Putamen (tissue), 1 donor: Measurements from ENCODE around the gene ZNRF4.
"Not testable (repeated sequence)": the region's sequence is repeated elsewhere in the genome, so short reads cannot be mapped to it uniquely, and the experiment has no call there.

Experiments
- DNase-seq: peaks from one replicate; pipeline ENCODE4 v3.0.0-alpha.2; 2016; ENCODE audit warnings: low spot score

Gene ZNRF4, protein sequence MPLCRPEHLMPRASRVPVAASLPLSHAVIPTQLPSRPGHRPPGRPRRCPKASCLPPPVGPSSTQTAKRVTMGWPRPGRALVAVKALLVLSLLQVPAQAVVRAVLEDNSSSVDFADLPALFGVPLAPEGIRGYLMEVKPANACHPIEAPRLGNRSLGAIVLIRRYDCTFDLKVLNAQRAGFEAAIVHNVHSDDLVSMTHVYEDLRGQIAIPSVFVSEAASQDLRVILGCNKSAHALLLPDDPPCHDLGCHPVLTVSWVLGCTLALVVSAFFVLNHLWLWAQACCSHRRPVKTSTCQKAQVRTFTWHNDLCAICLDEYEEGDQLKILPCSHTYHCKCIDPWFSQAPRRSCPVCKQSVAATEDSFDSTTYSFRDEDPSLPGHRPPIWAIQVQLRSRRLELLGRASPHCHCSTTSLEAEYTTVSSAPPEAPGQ

GRCh38 chr19:5455367-5456129, at the start of gene ZNRF4:
TSS of gene ZNRF4 (plus strand) at chr19:5455417. CDS start at chr19:5455492, 75 bp downstream.
- DNase-seq: no peak

DNA sequence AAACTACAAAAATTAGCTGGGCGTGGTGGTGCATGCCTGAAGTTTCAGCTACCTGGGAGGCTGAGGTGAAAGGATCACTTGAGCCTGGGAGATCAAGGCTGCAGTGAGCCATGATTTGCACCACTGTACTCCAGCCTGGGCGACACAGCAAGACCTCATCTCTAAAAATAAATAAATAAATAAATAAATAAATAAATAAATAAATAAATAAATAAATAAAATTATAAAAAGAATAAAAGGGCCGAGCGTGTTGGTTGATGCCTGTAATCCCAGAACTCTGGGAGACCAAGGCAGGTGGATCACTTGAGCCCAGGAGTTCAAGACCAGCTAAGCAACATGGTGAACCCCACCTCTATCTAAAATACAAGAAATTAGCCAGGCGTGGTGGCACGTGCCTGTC, 49.0 kb upstream of the ZNRF4 start:
- DNase-seq: not testable (repeated sequence)

DNA sequence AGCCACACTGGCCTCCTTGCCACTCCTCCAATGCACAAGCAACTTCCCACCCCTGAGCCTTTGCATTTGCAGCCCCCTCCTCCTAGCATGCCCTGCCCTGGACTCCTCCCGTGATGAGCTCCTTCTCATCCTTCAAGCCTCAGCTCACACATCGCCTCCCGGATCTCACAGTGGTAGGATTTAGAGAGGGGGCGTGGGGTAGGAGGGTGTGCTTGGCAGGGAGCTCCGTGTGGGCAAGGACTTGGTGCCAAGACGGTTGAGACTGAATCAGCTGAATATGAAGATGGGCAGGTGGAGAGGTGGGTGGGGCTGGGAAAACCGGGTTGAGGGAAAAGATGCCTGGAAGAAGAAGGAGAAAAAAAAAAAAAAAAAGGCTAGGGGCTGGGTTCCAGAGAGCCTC, 48.4 kb upstream of the ZNRF4 start:
- DNase-seq: no peak

- no peak for DNase-seq
Measured at GRCh38 chr19:5407356-5407755, 47.9 kb upstream of the ZNRF4 start.

DNA sequence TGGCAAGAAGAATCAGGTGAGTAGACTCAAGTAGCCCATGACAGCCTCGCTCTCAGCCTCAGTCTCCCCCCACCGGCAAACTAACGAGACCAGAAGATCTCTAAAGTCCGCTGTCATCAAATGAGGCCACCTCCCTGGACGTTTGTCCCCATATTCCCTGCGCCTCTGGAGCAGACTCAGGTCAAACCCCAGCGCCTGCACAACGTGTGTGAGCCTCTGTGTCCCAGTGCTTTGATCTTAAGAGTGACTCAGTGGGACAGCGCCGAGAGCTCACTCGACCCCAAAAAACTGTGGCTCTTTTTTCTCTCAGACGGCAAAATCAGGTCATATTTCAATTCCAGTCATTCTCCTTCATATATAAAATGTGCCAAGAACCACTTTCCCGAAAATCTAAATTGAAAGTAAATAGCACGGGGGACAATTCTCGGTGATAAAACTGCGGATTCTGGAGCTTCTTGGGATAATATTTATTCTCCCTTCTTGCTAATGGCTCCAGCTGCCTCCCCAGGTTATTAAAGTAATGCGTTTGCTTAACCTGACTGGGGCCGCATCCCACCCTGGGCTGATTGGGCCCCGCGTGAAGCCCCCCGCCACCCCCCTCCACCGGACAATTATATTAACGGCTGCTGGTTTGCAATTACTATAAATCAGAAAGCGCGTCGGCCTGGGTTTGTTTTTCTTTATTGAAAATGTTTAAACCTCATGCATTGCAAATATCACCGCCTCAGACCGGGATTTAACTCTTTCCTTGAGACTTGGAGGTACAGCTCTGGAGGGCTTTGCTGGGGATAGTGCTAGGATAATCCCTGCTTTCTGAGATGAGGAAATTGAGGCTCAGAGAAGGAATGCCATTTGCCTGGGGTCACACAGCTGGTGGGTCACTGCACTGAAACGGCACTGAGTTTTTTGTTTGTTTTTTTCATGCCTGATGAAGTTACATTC, 37.5 kb upstream of the ZNRF4 start:
- no peak for DNase-seq

GRCh38 chr19:5418677-5419076, 36.5 kb upstream of the ZNRF4 start:
- no peak for DNase-seq

DNA sequence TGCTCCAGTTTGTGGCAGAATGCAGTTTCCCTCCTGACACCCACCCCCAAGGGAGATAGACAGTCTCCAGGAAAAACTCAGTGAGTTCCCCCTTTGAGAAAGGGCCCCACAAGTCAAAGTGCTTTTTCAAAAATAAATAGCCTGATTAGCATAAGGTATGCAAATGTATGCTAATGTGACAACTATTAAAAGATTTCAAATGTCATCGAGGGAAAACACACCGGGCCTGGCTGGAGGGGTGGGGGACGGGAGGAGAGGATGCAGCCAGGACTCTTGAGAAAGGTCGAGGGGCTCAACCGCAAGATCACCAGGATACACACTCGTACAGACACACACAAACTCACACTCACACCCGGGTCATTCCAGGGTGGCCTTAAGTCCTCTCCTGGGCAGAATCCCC, 34.3 kb upstream of the ZNRF4 start:
- DNase-seq: no peak

DNA sequence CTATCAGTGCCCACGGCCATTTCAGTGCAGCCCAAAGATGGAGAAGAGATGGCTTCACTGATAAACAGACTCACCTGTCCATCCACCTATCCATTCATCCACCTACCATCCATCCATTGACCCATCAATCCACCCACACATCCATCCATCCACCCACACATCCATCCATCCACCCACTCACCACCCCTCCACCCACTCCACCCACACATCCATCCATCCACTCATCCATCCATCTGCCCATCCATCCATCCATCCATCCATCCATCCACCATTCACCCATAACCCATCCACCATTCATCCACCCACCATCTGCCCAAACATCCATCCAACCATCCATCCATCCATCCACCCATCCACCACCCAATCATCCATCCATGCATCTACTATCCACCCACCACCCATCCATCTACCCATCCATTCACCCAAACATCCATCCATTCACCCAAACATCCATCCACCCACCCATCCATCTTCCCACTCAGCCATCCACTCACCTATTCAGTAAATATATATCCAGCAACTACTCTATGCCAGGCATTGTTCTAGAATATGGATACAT, 31.6 kb upstream of the ZNRF4 start:
- DNase-seq: no peak

DNA sequence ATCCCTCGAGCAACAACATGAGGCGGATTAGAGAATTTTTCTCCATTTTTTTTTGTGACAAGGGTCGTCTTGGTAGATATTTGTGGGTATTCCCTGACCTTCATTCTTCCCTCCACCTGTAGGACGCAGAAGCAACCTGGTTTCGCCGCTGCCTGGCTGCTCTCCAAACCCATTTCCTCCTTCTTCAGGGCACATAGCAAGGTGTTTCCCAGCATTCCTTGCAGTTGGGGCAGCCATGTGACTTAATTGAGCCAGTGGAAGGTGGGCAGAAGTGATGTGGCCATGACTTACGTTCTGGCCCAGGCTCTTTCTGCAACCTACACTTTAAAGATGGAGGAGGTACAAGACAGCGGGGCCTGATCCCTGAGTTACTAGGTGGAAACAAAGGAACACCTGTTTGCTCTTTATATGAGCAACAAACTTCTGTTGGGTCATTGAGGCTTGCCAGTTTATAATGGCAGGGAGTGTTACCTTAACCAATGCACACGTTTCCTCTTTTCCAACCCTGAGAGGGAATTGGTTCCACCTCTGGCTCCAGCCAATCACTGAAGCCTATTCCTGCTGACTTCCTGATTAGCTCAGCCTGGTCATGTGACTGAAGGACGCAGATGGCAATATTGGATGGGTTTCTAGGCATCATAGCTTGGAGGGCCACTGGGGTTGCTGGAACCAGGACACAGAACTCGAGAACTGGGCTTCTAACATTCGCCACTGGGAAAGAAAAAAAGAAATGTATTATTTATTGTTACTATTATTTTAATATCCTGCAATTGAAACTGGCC, 30.8 kb upstream of the ZNRF4 start:
- no peak for DNase-seq

DNA sequence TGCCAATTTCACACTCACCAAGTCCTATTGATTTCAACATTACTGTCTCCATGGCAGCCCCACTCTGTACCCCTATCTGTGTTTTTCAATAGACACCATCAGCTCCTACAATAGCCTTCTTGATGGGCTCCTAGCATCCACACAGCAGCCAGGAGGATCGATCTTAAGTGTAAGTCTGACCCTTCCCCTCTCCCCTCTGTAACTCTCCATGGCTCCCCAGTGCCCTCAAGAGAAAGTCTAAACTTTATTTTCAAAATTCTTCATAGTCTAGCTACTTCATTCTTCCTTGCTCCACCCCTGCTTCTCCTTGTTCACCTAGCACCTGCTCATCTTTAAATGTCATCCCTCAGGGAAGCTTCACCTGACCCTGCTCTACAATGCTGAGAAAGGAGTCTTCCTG, 30.0 kb upstream of the ZNRF4 start:
- DNase-seq: no peak

DNA sequence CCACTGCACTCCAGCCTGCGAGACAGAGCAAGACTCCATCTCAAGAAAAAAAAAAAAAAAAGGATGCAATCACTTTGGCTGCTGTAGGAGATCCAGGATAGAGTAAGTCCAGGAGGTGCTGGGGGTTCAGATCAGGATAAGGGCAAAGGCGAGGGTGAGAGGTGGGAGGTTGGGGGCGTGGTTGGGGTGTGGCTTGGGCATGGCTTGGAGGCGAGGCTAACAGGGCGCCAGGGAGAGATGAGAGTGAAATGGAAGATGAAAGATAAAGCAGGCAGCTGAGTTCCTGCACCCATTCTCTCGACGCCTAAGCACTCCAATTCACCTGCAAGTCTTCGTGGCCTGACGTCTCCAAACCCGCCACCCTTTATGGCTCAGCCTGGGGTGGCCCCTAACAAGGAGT, 25.0 kb upstream of the ZNRF4 start:
- no peak for DNase-seq

DNA sequence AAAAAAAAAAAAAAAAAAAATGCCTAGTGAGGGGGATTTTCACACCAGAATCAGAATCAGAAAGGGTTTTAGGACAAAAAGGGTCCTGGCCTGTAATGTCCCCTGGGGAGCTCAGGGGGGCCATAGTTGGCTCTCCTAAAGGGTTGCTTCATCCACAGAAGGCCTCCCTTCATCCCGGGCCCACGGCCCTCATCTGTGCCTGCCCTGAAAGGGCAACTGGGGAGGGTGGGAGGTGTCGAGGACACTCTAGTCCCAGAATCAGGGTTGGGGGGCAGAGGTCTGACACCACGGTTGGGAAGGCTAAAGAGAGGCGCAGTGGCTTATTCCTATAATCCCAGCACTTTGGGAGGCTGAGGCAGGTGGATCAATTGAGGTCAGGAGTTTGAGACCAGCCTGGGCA, 22.5 kb upstream of the ZNRF4 start:
- no peak for DNase-seq

GRCh38 chr19:5434351-5434917, 20.8 kb upstream of the ZNRF4 start:
- no peak for DNase-seq

DNA sequence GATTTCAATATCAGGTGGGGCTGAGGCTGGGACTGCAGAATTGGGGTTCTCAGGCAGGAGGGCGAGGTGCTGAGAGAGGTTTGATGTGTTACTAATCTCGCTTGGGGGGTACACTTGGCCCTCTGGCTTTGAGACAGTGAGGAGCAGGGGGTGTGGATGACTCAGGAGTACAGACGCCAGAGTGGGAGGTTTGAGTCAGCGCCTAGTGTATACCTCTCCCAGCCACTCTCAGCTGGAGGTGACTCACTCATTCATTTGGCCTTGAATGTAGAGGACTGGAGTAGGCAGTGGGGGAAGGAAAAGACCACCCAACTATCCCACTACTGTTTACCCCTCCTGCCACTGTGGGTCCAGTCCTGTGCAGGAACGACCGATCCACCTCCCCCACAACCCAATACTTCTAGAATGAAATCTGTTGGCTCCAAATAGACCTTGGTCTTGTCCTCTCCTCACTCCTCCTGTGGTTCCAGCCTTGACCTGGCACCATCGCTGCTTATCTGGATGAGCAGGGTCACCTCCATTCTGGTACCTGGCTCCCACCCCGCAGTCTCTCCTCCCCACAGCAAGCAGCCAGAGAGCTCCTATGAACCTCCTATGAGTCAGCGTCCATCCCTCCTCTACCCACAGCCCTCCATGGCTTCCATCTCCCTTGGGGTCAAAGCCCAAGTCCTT, 20.1 kb upstream of the ZNRF4 start:
- DNase-seq: peak; percentile 49

GRCh38 chr19:5435642-5436017, 19.6 kb upstream of the ZNRF4 start:
- DNase-seq: no peak

DNA sequence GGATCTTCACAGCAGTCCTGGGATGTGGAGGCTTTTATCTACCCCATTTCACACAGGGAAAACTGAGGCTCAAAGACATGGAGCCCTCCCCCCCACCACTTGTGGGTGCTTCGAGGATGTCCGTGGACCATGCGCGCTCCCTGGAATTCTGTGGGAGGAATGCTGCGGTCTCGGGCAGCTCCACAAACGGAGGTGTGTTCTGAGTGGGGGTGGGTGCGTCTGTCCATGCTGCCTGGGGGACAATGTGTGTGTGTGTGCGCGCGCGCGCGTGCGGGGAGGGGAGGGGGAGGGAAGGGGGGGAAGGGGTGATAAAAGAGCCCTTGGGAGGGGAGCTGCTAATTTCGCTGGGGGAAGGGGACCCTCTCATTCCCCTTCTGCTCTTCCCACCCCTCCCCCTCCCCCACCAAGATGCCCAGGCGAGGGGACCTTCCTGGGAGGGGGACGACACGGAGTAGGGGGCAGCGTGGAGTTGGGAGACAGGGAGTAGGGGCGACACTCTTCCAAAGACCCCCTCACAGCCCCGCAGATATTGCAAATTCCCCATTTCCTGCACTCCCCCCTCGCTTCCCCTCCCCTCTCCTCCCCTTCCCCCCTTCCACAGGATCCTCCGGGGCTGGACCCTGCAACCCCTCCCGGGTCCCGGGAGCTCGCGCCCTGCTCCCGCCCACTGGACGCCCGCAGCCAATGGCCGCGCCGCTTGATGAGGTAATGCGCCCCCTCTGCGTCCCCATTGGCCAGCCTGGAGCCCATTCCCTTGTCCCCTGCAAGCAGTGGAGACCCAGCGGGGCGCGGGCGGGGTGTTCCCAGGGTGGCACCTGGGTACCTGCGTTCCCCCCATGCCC, 18.9 kb upstream of the ZNRF4 start:
- peak; percentile 15 for DNase-seq

DNA sequence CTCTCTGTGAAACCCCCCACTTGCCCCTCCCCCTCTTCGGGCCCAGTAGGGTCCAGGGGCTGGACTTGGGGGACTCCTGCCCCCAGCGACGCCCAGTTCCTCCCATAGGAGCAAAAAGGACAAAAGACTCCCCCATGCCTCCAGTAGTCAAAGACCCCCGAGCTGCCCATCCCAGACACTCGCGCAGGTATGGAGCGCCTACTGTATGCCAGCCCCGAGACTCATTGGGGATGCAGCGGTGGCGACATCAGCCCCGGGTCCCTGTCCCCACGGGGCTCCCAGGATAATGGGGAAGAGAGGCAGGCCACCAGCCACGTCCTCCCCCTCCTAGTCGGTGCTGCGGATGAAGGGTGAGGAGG, 18.3 kb upstream of the ZNRF4 start:
- no peak for DNase-seq

DNA sequence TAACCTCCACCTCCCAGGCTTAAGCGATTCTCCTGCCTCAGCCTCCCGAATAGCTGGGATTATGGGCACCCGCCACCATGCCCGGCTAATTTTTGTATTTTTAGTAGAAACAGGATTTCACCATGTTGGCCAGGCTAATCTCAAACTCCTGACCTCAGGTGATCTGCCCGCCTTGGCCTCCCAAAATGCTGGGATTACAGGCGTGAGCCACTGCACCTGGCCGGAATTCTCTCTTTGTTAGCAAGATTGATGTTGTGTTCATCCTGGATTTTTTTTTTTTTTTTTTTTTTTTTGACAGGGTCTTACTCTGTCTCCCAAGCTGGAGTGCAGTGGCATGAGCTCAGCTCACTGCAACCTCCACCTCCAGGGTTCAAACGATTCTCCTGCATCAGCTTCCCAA, 16.5 kb upstream of the ZNRF4 start:
- DNase-seq: not testable (repeated sequence)

GRCh38 chr19:5439452-5439851, 15.8 kb upstream of the ZNRF4 start:
- DNase-seq: no peak
